A673 (cell line): ENCODE results near the gene CCL25.

Experiments used
- EZH2 ChIP-seq: fragments of 200-600 bp; sonication (generic); IDR thresholded peaks from 2 replicates; pipeline ENCODE4 v1.6.1; 2017; ENCODE audit warnings: borderline replicate concordance, low read depth, mild to moderate bottlenecking, mixed read lengths, antibody characterized with exemption, low read length; ENCODE audit not compliant: poor library complexity, severe bottlenecking
- TF ChIP-seq, protein P1 (sequence below): fragments of 300-800, 200-600 bp; sonication (generic); conservative IDR thresholded peaks from 2 replicates; pipeline ENCODE4 v1.5.1; 2017; ENCODE audit warnings: low read depth, mild to moderate bottlenecking, antibody characterized with exemption, low read length, moderate library complexity, mixed read lengths

DNA sequence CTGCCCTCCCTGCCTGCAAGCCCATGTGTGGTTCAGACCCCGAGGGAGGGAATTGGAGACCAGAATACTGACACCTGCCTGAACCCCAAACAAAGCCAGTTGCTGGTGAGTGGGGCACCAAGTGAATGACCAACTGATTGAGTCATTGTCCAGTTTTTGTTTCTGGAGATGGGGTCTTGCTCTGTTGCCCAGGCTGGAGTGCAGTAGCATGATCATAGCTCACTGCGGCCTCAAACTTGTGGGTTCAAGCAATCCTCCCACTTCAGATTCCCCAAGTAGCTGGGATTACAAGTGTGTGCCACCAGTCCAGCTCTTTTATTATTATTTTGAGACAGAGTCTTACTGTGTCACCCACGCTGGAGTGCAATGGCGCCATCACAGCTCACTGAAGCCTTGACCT, 4.0 kb downstream of the CCL25 start:
- TF ChIP-seq, protein P1, sequence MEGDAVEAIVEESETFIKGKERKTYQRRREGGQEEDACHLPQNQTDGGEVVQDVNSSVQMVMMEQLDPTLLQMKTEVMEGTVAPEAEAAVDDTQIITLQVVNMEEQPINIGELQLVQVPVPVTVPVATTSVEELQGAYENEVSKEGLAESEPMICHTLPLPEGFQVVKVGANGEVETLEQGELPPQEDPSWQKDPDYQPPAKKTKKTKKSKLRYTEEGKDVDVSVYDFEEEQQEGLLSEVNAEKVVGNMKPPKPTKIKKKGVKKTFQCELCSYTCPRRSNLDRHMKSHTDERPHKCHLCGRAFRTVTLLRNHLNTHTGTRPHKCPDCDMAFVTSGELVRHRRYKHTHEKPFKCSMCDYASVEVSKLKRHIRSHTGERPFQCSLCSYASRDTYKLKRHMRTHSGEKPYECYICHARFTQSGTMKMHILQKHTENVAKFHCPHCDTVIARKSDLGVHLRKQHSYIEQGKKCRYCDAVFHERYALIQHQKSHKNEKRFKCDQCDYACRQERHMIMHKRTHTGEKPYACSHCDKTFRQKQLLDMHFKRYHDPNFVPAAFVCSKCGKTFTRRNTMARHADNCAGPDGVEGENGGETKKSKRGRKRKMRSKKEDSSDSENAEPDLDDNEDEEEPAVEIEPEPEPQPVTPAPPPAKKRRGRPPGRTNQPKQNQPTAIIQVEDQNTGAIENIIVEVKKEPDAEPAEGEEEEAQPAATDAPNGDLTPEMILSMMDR: no peak
- TF ChIP-seq EZH2: no peak
